NCI-H128 (cell line): ENCODE data around the gene TBC1D5.
"Not testable (repeated sequence)": the region's sequence is repeated elsewhere in the genome, so short reads cannot be mapped to it uniquely, and the experiment has no call there.

ENCODE experiments used
- DNase-seq: peaks from one replicate; lab custom pipeline; 2025; ENCODE audit not compliant: unreplicated experiment; lab: John Stamatoyannopoulos, UW

Gene TBC1D5

GRCh38 chr3:17742102-17742879 lies at the start of gene TBC1D5:
Gene TBC1D5 (minus strand): TSS chr3:17742631. CDS start chr3:17508570, 234,061 bp downstream.
- DNase-seq: peak; percentile 94

- no peak for DNase-seq
Measured at GRCh38 chr3:17783426-17783825, 41.0 kb upstream of the TBC1D5 start.

GRCh38 chr3:17782751-17783150 lies 40.3 kb upstream of the TBC1D5 start:
- no peak for DNase-seq

- not testable (repeated sequence) for DNase-seq
Measured at GRCh38 chr3:17780369-17780768, 37.9 kb upstream of the TBC1D5 start.

- DNase-seq: not testable (repeated sequence)
Measured at GRCh38 chr3:17779304-17780250, 37.1 kb upstream of the TBC1D5 start.

GRCh38 chr3:17777326-17777725 lies 34.9 kb upstream of the TBC1D5 start:
- DNase-seq: not testable (repeated sequence)

GRCh38 chr3:17775073-17775472 lies 32.6 kb upstream of the TBC1D5 start:
- DNase-seq: no peak

GRCh38 chr3:17774180-17774910 lies 31.9 kb upstream of the TBC1D5 start:
- not testable (repeated sequence) for DNase-seq

GRCh38 chr3:17772556-17772955 lies 30.1 kb upstream of the TBC1D5 start:
- no peak for DNase-seq

- no peak for DNase-seq
Measured at GRCh38 chr3:17771177-17772017, 29.0 kb upstream of the TBC1D5 start.

GRCh38 chr3:17770682-17771081 lies 28.3 kb upstream of the TBC1D5 start:
- no peak for DNase-seq

- no peak for DNase-seq
Measured at GRCh38 chr3:17765819-17766472, 23.5 kb upstream of the TBC1D5 start.

GRCh38 chr3:17761563-17761962 lies 19.1 kb upstream of the TBC1D5 start:
- DNase-seq: no peak

- DNase-seq: no peak
Measured at GRCh38 chr3:17759901-17760300, 17.5 kb upstream of the TBC1D5 start.

GRCh38 chr3:17755836-17756235 lies 13.4 kb upstream of the TBC1D5 start:
- DNase-seq: no peak

- DNase-seq: no peak
Measured at GRCh38 chr3:17753632-17753992, 11.2 kb upstream of the TBC1D5 start.

GRCh38 chr3:17752876-17753631 lies 10.6 kb upstream of the TBC1D5 start:
- no peak for DNase-seq

- DNase-seq: no peak
Measured at GRCh38 chr3:17752436-17752835, 10.0 kb upstream of the TBC1D5 start.

- DNase-seq: no peak
Measured at GRCh38 chr3:17749705-17750293, 7.4 kb upstream of the TBC1D5 start.
